ENCODE measurements around the gene STAT3.

GRCh38 chr17:42316755-42317154 is 71.5 kb downstream of the STAT3 start:
- no peak for TF ChIP-seq CTCF (IDR thresholded peaks at IDR 0.05; ENCODE audit: borderline replicate concordance, extremely low read depth, low read length, poor library complexity, severe bottlenecking)
- TF ChIP-seq EZH2 (IDR thresholded peaks at IDR 0.05; ENCODE audit: borderline replicate concordance, low read depth, low read length, severe bottlenecking), result no peak
